ENCODE results near the gene CORO1C.

CORO1C gene

GRCh38 chr12:108722992-108723766 lies 8.1 kb downstream of the CORO1C start:
- DNase-seq: no peak

GRCh38 chr12:108722463-108722862 lies 8.9 kb downstream of the CORO1C start:
- DNase-seq: no peak

- no peak for DNase-seq
Measured at GRCh38 chr12:108721824-108722223, 9.5 kb downstream of the CORO1C start.

GRCh38 chr12:108720757-108721514 lies 10.4 kb downstream of the CORO1C start:
- no peak for DNase-seq

- no peak for DNase-seq
Measured at GRCh38 chr12:108717243-108717642, 14.1 kb downstream of the CORO1C start.

GRCh38 chr12:108714866-108715265 lies 16.5 kb downstream of the CORO1C start:
- DNase-seq: no peak

- no peak for DNase-seq
Measured at GRCh38 chr12:108713471-108713870, 17.8 kb downstream of the CORO1C start.

GRCh38 chr12:108712925-108713203 lies 18.5 kb downstream of the CORO1C start:
- no peak for DNase-seq

GRCh38 chr12:108712165-108712924 lies 19.0 kb downstream of the CORO1C start:
- DNase-seq: no peak

- no peak for DNase-seq
Measured at GRCh38 chr12:108711489-108712164, 19.7 kb downstream of the CORO1C start.

GRCh38 chr12:108709697-108710096 lies 21.6 kb downstream of the CORO1C start:
- DNase-seq: no peak

GRCh38 chr12:108704527-108704926 lies 26.8 kb downstream of the CORO1C start:
- DNase-seq: no peak

GRCh38 chr12:108702595-108703320 lies 28.6 kb downstream of the CORO1C start:
- no peak for DNase-seq

GRCh38 chr12:108701779-108702441 lies 29.4 kb downstream of the CORO1C start:
- no peak for DNase-seq

GRCh38 chr12:108700833-108701541 lies 30.3 kb downstream of the CORO1C start:
- no peak for DNase-seq

- DNase-seq: no peak
Measured at GRCh38 chr12:108699955-108700563, 31.3 kb downstream of the CORO1C start.

- no peak for DNase-seq
Measured at GRCh38 chr12:108697905-108698304, 33.4 kb downstream of the CORO1C start.

- DNase-seq: no peak
Measured at GRCh38 chr12:108696996-108697290, 34.4 kb downstream of the CORO1C start.

- peak; percentile 1 for DNase-seq
Measured at GRCh38 chr12:108696111-108696995, 35.0 kb downstream of the CORO1C start.

GRCh38 chr12:108694812-108695278 lies 36.5 kb downstream of the CORO1C start:
- DNase-seq: no peak

Measured in stimulated activated CD4-positive, alpha-beta T cell treated with anti-CD3 and anti-CD28 coated beads, Interleukin-4, amount 100 ng/mL, for 1 hour (primary cell).